Pulmonary artery endothelial cell (primary cell): ENCODE measurements around the gene KDF1. TPM values are rescaled to one million over a fixed set of nuclear protein-coding genes. Genes with fewer than 3 reads are reported as not detected.
A peak's percentile ranks its signal among the peaks of the same experiment; 100 is the strongest.
"Not testable (repeated sequence)": the region's sequence is repeated elsewhere in the genome, so short reads cannot be mapped to it uniquely, and the experiment has no call there.

Source experiments
- DNase-seq: peaks from one replicate; pipeline ENCODE4 v3.0.0-alpha.2; 2011; ENCODE audit warnings: low read depth, low spot score
- total RNA-seq: library from RNA; depleted of rRNA; stranded (reverse); fragments of >200 nt; gene quantifications from 2 replicates; pipeline ENCODE4 v1.2.3, GENCODE V29; 2014

KDF1 gene
- total RNA-seq, 1 donor from 2014 or later, result not detected

DNA sequence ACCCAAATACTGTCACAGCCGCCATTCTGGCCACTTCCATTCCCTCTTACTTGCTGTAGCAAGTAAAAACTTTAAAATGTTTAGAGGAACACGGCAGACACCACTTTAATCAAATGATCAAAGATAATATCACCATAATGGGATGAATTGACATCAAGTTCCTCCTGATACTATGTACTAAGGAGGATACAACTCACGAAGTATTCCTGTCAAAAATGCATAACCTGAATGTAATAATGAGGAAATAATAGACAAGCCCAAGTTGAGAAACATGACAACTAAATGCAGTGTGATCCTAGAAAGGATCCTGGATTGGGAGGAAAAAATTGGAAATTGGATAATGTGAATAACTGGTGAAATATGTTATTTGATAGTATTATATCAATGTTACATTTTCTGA, 3.9 kb downstream of the KDF1 start:
- no peak for DNase-seq

DNA sequence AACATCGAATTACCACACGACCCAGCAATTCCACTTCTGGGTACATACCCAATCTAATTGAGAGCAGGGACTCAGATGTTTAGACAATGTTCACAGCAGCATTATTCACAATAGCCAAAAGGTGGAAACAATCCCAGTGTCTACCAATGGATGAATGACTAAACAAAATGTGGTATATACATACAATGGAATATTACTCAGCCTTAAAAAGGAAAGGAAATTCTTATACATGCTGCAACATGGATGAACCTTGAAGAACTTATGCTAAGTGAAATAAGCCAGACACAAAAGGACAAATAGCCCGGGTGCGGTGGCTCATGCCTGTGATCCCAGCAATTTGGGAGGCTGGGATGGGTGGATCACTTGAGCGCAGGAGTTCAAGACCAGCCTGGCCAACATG, 6.9 kb downstream of the KDF1 start:
- no peak for DNase-seq

DNA sequence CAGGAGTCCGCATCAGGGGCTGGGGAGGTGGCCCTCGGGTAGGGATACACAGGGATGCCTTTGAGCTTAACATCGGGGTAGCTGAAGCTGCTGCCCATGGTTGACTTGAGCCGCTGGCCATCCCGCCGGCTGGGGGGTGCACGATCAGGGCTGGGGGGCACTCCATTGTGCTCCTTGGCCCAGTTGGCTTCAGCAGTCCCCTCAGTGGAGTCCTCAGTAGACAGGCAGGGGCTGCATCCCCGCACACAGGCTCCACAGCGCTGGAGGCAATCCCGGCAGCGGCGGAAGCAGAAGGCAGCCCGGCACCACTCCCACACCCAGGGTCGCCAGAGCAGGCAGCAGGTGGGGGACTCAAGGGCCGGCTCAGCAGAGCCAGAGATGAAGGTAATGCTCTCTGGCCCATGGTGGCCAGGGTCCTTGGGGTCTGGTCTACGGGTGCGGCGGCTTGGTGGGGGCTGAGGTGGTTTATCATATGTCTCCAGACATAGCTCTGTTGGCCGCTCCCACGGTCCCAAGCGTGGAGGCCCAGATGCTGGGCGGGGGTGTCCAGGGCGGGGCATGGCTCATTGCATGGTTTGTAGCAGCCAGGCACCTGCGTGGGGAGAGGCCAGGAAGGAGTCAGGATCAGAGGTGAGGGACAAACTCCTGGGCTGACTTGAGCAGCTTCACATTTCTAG, 8.3 kb downstream of the KDF1 start:
- DNase-seq, result no peak

DNA sequence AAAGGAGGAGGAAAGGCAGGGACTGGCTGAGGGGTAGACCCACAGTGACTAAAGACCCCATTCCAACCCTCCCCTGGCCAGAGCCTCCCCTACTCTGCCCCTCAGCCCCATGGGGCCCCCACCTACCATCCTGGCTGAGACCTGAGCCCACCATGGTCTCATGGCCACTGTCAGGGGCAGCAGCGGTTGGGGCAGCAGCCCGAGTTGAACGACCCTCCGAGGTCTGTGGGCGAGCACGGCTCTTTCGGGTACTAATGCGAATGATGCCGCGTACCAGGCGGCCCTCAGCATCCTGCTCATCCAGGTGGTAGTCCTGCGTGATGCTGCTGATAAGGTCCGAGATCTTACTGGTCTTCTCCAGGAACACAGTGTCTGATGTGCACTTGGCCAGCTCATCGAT, 9.1 kb downstream of the KDF1 start:
- no peak for DNase-seq

DNA sequence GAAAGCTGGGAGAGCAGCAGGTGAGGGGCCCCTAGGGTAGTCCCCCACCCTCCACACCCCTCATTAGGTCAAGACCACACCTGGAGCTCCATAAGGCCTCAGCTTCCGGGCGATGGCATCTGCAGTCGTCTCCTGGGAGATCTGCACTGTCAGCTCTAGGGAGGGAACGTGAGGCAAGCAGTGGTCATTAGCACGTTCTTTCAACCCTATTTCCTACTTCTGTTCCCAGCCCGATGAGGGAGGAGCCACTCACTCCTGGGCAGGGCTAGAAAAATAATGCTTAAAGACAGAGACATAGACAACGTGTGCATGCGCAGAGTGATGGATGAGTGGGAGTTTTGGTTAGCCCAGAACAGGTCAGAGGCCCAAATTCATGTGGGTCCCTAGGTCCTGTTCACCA, 9.7 kb downstream of the KDF1 start:
- no peak for DNase-seq

DNA sequence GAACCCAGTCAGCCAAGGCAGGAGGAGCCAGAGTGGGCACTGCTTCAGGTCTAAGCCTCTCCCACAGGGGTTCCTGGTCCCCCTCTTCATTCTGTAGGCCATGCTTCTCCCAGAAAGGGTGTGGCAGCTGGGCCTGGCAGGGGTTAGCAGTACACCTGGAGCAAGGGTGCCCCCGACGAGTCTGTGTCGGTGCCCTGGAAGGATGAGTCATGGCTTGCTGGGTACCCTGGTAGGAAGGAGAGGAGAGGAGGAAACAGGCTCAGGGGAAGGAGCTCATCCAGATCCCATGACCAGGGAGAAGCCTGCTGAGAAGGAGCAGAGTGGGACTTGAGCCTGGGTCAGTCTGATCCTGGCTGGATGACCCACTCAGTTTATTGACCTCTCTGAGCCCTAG, 10.3 kb downstream of the KDF1 start:
- no peak for DNase-seq

DNA sequence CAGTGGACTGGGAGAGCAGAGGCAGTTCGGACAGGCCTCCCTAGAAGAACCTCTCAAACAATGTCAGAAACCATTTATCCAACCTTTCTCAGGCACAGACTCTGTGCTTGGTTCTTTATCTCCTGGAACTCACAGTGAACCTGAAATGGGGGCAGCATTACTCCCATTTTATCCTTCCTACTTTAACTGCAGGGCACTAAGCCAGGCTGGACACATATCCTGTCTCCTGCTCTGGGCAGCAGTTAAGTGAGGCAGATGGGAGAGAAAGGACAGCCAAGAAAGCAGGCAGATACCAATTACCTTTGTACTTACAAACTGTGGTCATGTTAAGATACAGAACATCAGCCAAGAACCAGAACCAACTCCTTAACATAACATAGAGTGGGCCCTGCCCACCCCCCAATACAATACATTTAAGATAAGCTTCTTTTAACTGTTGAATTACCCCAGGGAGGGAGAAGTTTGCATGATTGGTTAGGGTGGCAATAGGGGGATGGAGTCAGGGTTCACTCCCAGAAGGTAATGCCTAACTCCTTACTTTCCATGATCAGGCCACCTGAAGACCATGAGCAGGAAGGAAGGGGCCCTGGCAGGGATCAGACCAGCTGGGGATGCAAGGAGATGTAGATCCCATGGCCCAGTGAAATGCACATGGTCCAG, 10.9 kb downstream of the KDF1 start:
- no peak for DNase-seq

DNA sequence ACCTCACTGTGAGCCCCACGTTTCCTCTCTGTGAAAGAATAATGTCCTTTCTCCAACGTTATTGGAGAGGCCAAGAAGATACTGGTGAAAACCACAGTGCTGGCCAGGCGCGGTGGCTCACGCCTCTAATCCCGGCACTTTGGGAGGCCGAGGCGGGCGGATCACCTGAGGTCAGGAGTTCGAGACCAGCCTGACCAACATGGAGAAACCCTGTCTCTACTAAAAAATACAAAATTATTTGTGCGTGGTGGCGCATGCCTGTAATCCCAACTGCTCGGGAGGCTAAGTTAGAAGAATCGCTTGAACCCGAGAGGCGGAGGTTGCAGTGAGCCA, 11.6 kb downstream of the KDF1 start:
- DNase-seq, result not testable (repeated sequence)

DNA sequence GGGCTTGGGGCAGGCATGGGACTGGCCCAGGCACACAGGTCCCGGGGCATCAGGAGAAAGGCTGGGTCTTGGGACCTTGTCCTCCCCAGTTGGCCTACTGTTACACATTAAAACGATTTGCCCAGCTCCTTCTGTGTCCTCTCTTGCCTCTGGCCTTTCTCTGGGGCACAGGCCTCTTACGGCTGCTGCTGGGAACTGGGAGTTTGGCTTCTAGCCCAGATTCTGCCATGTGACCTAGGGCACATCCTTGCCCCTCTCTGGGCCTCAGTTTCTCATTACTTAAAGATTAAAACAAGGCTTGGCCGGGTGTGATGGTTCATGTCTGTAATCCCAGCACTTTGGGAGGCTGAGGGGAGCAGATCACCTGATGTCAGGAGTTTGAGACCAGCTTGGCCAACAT, 14.0 kb downstream of the KDF1 start:
- DNase-seq, result no peak

DNA sequence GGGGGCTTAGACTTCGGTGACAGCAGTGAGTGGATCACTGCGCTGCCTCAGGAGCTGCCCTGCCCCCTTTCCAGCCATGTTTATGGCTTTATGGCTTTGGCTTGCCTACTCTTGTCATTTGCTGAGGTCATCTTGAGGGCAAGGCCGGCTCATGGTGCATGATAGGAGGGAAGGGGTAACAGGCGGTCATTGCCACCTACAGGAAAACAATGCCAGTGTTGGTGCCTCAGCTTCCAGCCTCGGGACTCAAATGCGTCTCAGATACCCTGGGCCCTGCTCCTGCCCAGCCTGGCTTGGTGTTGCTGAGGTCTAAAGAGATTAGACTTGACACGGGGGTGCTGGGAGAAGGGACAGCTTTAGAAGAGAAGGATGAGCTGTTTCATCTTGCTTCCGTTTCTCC, 14.5 kb downstream of the KDF1 start:
- no peak for DNase-seq

DNA sequence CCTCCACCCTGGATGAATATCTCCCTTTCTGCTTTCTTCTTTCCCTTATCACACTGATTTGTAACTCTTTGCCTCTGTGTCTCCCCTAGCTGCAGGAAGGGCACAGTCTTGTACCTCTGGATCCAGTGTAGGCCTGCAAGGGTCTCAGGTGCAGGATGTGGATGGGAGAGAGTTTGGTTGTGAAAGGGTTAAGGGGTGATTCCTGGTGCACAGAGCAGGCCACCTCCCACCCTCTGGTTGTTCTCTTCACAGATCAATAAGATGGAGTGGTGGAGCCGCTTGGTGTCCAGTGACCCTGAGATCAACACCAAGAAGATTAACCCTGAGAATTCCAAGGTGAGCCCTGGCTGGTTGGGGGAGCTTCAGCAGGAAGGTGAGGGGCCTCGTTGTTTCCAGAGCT, 15.1 kb downstream of the KDF1 start:
- no peak for DNase-seq

DNA sequence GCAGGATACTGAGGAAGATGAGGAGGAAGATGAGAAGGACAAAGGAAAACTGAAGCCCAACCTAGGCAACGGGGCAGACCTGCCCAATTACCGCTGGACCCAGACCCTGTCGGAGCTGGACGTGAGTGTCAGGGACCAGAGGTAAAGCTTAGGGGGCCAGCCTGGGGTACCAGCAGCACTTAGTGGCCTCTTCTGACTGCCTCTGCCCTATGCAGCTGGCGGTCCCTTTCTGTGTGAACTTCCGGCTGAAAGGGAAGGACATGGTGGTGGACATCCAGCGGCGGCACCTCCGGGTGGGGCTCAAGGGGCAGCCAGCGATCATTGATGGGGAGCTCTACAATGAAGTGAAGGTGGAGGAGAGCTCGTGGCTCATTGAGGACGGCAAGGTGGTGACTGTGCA, 17.6 kb downstream of the KDF1 start:
- no peak for DNase-seq

DNA sequence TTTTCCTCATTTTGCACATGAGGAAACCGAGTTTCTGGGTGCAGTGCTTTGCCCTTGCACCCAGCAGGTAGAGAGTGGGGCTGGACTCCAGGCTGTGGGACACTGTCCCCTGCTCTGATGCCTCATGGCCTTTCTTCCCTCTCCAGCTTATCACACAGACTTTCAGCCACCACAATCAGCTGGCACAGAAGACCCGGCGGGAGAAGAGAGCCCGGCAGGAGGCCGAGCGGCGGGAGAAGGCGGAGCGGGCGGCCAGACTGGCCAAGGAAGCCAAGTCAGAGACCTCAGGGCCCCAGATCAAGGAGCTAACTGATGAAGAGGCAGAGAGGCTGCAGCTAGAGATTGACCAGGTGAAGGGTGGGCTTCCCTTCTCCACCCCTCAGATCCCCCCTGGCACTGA, 19.0 kb downstream of the KDF1 start:
- no peak for DNase-seq

DNA sequence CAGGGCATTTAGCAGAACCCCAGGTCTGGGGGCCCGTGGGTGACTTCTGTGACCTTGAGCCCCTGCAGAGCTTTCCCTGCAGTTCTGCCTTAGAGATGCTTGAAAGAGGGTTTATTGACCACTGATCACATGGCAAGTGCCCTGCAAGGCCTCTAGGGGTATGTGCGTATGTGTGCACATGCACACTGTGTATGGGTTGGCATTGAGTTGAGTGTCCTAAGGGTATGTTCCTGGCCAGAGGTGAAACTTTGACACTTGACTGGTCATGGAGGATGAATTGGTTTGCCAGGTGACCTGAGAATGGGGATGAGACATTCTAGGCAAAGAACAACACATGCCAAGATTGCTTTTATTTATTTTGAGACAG, 21.6 kb downstream of the KDF1 start:
- DNase-seq, result no peak

DNA sequence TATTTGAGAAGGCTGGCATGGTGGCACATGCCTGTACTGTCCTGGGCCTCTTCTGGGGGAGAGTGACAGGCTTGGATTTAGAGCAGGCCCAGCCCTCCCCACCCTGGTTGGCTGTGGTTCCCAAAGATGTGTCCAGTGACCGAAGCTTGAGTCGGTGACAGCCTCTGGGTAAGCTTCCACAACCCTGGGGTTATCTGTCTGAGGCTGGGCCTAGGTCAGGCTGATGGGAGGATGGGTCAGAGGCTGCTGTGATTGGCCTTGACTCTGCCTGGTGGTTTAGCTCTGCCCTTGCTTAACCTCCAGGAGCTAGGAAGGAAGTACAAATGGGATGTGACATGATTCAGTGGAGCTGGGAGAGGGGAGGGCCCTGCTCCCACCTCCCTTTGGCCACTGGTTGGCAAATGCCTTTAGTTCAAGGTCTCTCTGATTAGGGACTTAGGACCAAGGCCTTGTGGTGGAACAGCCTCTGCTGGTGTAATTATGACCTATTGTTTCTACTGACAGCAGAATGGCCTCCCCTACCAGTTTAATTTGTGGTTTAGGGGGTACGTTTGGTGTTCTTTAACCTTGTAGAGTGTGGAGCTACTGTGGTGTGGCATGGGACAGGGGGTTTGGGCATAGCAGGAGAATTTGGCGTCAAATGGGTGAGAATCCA, 22.1 kb downstream of the KDF1 start:
- DNase-seq, result no peak

DNA sequence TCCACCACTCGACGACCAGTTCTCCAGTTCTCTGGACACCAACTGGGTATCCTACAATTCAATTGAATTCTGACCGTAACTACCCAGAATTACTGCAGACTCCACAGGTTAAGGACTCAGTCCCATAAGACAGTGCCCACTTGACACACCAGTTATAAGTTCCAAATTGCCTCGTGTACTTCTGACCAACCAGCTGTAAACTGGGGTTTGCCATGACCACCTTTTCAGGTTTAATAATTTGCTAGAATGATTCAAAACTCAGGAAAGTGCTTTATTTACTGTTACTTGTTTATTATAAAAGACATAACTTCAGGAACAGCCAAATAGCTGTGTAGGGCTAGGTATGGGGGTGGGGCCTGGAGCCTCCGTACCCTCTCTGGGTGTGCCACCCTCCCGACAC, 23.4 kb downstream of the KDF1 start:
- no peak for DNase-seq

DNA sequence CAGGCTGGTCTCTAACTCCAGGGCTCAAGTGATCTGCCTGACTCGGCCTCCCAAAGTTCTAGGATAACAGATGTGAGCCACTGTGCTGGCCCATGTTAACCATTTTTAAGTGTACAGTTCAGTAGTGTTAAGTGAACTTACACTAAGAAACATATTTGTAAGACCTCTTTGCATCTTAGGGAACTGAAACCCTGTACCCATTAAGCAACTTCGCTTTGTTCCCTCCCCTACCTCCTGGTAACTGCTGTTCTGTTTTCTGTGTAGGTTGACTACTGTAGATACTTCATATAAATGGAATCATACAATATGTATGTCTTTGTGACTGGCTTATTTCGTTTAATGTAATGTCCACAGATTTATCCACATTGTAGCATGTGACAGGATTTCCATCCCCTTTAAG, 27.7 kb downstream of the KDF1 start:
- DNase-seq, result no peak

DNA sequence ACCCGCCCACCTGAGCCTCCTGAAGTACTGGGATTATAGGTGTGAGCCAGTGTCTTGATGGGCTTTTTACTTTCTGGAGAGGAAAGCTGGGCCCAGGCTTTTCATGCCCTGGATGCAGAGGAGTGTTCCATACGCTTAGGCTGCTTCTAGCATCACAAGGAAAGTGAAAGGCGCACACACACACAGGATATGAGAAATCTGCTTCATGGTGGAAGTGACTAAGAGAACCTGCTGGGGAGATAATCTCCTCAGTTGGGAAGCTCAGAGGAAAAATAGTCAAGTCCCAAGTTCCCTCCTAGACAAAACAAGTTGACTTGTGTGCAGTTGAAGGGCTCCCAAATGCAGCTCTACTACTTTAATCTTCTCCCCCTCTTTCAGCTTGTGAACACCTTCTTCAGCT, 36.6 kb downstream of the KDF1 start:
- peak; percentile 57 for DNase-seq

DNA sequence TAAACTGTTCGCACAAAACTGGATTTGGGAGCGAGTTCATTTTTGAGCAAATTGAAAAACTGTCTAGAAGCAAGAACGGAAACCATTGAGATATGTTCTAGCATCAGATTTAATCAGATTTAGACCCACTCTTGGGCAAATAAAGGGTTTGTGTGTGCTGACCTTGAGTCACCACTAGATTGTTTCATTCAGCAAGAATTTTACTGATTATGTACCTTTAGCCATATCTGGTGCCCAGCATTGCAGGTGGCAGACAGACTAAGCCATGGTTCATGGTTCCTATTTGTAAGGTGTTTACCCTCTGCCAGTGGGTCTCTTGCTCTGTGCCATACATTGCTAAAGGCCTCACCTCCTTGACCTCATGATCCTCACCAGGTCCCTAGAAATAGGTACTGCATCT, 37.4 kb downstream of the KDF1 start:
- no peak for DNase-seq

DNA sequence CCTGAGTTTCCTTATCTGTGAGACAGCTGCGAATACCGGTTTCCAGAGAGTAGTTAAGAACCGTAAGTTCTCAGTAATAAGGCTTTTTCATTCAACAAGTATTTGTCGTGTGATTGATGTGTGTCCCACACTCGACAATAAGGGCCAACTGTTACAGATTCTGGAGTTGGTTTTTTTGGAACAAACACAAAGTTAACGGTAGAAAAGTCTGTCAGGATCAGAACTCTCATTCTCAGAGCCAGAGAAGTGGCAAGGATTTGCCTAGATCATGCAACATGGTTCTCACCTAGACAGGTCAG, 37.9 kb downstream of the KDF1 start:
- DNase-seq, result no peak

DNA sequence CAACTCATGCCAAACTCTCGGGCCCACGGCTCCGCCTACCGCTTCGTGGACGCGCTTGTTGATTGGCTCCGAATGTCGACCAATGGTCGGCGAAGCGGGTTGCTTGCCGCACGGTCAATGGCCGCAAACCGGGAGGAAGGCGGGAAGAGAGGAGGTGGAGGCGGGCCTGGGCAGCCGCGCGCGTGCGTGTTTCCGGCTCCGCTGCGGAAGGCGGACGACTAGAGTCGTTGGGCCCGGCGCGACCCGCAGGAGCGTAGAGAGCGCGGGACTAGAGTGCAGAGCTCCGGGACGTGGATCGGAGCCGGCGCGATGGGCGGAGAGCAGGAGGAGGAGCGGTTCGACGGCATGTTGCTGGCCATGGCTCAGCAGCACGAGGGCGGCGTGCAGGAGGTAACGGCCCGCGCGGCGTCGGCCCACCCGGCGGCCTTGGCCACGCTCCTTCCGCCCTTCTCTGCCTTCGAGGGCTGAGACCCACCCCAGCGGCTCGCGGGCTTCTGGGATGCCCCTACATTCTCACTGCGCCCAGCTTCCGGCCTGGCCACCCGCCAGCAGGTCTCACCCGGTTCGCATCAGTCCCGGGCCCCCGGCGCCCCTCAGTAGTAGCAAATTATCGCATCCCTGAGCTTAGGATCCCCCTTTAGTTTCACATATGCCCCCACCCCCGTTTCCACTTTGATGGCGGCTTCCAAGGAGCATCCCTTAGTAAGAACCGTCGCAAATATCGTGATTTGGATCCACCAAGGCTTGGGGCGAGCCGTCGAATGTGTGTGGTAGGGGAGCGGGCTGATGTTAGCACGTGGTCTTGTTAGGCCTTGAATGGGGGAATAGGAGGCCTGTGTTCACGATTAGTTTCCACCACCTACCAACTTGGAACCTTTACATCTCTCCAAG, 38.5 kb downstream of the KDF1 start, which contains the start of gene NUDC:
TSS of gene NUDC (plus strand) at position 204 of the 891 bp plus-strand sequence. CDS start at position 310, 106 bp downstream.
- DNase-seq, result peak; percentile 93

DNA sequence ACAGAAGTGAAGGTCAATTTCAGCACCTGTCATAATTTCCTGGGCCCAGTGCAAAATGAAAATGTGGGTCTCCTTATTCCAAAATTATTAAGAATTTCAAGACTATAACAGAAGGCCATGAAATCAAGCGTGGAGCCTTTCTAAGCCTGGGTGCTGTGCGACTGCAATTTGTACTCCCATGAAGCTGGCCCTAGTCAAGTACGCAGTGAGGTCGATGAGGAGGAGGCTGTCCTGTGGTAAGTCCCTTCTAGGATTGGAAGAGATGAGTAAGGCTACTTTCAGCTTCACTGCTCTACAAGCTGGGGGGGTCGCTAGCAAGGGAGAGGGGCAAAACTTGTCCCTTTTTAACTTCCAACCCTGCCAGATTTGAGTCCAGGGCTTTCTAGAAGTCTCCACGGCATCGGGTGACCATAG, 39.1 kb downstream of the KDF1 start:
- DNase-seq, result no peak
